GM18507 (cell line): ENCODE measurements around the gene GOLGA6L1.
"Not testable (repeated sequence)": the region's sequence is repeated elsewhere in the genome, so short reads cannot be mapped to it uniquely, and the experiment has no call there.

Experiments used
- DNase-seq: peaks from one replicate; pipeline ENCODE4 v3.0.0; 2011; ENCODE audit warnings: low read depth; ENCODE audit not compliant: insufficient read length; ENCODE audit errors: extremely low spot score
- FAIRE-seq: peaks from 2 replicates; lab custom pipeline; 2011; peaks lifted over from hg19 to GRCh38; lab: Jason Lieb, UNC

Gene GOLGA6L1

GRCh38 chr15:23136722-23137121, at the start of gene GOLGA6L1:
TSS of gene GOLGA6L1 (minus strand) at chr15:23136822. CDS start at chr15:23136731, 91 bp downstream.
- not testable (repeated sequence) for FAIRE-seq, DNase-seq

GRCh38 chr15:23181201-23181600, 44.6 kb upstream of the GOLGA6L1 start:
- not testable (repeated sequence) for DNase-seq, FAIRE-seq

GRCh38 chr15:23180547-23180927, 43.9 kb upstream of the GOLGA6L1 start:
- FAIRE-seq, DNase-seq: not testable (repeated sequence)

- not testable (repeated sequence) for FAIRE-seq, DNase-seq
Measured at GRCh38 chr15:23179768-23180546, 43.3 kb upstream of the GOLGA6L1 start.

- not testable (repeated sequence) for FAIRE-seq, DNase-seq
Measured at GRCh38 chr15:23176683-23177082, 40.1 kb upstream of the GOLGA6L1 start.

GRCh38 chr15:23175606-23176005, 39.0 kb upstream of the GOLGA6L1 start:
- not testable (repeated sequence) for FAIRE-seq, DNase-seq

GRCh38 chr15:23174609-23175140, 38.1 kb upstream of the GOLGA6L1 start:
- not testable (repeated sequence) for FAIRE-seq

GRCh38 chr15:23132787-23133186, 3.8 kb downstream of the GOLGA6L1 start:
- FAIRE-seq, DNase-seq: not testable (repeated sequence)

More at GRCh38 chr15:23174609-23175140, 38.1 kb upstream of the GOLGA6L1 start:
- not testable (repeated sequence) for DNase-seq

- FAIRE-seq (no peak), DNase-seq (no peak)
Measured at GRCh38 chr15:23118208-23118607, 18.4 kb downstream of the GOLGA6L1 start.

GRCh38 chr15:23095796-23096195, 40.8 kb downstream of the GOLGA6L1 start:
- DNase-seq (no peak), FAIRE-seq (no peak)

- no peak for FAIRE-seq
- DNase-seq: no peak
Measured at GRCh38 chr15:23083115-23083514, 53.5 kb downstream of the GOLGA6L1 start.

- FAIRE-seq: not testable (repeated sequence)
Measured at GRCh38 chr15:23081996-23082737, 54.5 kb downstream of the GOLGA6L1 start.

GRCh38 chr15:23081271-23081670, 55.4 kb downstream of the GOLGA6L1 start:
- no peak for FAIRE-seq

More at GRCh38 chr15:23081996-23082737, 54.5 kb downstream of the GOLGA6L1 start:
- DNase-seq: not testable (repeated sequence)

GRCh38 chr15:23079766-23080165, 56.9 kb downstream of the GOLGA6L1 start:
- no peak for DNase-seq
- no peak for FAIRE-seq

More at GRCh38 chr15:23081271-23081670, 55.4 kb downstream of the GOLGA6L1 start:
- DNase-seq: no peak
